ENCODE data around the gene PRDM16.
"Not testable (repeated sequence)": the region's sequence is repeated elsewhere in the genome, so short reads cannot be mapped to it uniquely, and the experiment has no call there.

DNA sequence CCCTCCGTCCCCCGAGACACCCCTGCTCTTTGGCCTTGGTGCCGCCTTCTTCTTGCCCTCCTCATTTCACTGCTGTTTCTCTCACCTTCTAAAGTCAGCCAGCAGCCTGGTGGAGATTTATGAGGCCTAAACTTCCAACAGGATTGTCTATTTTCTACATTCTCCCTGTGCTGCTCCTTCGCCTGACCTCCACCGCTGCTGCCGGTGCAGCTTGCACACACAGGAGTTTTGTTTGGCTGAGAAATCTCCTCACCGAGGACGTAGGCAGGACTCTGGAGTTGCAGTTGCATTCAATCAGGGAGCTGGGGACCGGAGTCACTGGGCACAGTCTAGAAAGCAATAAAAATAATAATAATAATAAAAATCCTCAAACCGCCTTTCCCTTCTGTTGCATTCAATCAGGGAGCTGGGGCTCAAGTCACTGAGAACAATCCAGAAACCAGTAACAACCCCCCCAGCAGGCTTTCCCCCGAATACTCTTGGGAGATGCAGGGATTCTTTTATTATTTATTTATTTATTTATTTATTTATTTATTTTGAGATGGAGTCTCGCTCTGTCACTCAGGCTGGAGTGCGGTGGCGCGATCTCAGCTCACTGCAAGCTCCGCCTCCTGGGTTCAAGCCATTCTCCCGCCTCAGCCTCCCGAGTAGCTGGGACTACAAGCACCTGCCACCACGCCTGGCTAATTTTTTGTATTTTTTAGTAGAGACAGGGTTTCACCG, 19.1 kb downstream of the PRDM16 start:
- not testable (repeated sequence) for TF ChIP-seq ISX (CRISPR knock-in tag; conservative IDR thresholded peaks at IDR 0.05); FOXK2 (IDR thresholded peaks at IDR 0.05); HNRNPUL1 (IDR thresholded peaks at IDR 0.05; ENCODE audit: low read depth, low read length); CTCF (CRISPR knock-in tag; IDR thresholded peaks at IDR 0.05); ZSCAN5A (CRISPR knock-in tag; IDR thresholded peaks at IDR 0.05; ENCODE audit: borderline replicate concordance); TCF7L2 (IDR thresholded peaks at IDR 0.05; ENCODE audit: low read depth, low read length); ZNF362 (CRISPR knock-in tag; IDR thresholded peaks at IDR 0.05; ENCODE audit: borderline replicate concordance); ZNF607 (CRISPR knock-in tag; IDR thresholded peaks at IDR 0.05; ENCODE audit: borderline replicate concordance); TBP (CRISPR knock-in tag; IDR thresholded peaks at IDR 0.05)
